H9 (cell line): ENCODE results near the gene LIX1. TPM values are rescaled to one million over a fixed set of nuclear protein-coding genes. Genes with fewer than 3 reads are reported as not detected.

Experiments used
- DNase-seq: peaks from one replicate; pipeline ENCODE4 v3.0.0-alpha.2; 2017
- H2AFZ ChIP-seq: one replicate; pipeline ENCODE4 v1.6.1; 2013; ENCODE audit warnings: mild to moderate bottlenecking, low read length, control low read depth, moderate library complexity
- H2AK5ac ChIP-seq: 2 replicates; pipeline ENCODE4 v1.6.1; 2013; ENCODE audit warnings: low read length, control low read depth, mixed read lengths; ENCODE audit not compliant: insufficient read length
- H2BK120ac ChIP-seq: one replicate; pipeline ENCODE4 v1.6.1; 2013; ENCODE audit warnings: low read depth, mild to moderate bottlenecking, low read length, control low read depth, inconsistent platforms; ENCODE audit not compliant: poor library complexity, severe bottlenecking
- H2BK12ac ChIP-seq: 2 replicates; pipeline ENCODE4 v1.6.1; 2013; ENCODE audit warnings: low read length, control low read depth, mixed read lengths, low read depth; ENCODE audit not compliant: insufficient read length
- H2BK15ac ChIP-seq: 2 replicates; pipeline ENCODE4 v1.6.1; 2013; ENCODE audit warnings: low read depth, low read length, control low read depth
- H2BK20ac ChIP-seq: one replicate; pipeline ENCODE4 v1.6.1; 2013; ENCODE audit warnings: low read depth, mild to moderate bottlenecking, low read length, control low read depth, inconsistent platforms; ENCODE audit not compliant: poor library complexity, severe bottlenecking
- H2BK5ac ChIP-seq: 2 replicates; pipeline ENCODE4 v1.6.1; 2013; ENCODE audit warnings: low read length, control low read depth, mixed read lengths; ENCODE audit not compliant: insufficient read length
- H3K14ac ChIP-seq: 2 replicates; pipeline ENCODE4 v1.6.1; 2013; ENCODE audit warnings: low read length, control low read depth; ENCODE audit not compliant: insufficient read depth
- H3K18ac ChIP-seq: 2 replicates; pipeline ENCODE4 v1.6.1; 2013; ENCODE audit warnings: low read depth, mild to moderate bottlenecking, mixed read lengths, low read length, control low read depth; ENCODE audit not compliant: insufficient read length
- H3K23ac ChIP-seq: 2 replicates; pipeline ENCODE4 v1.6.1; 2013; ENCODE audit warnings: low read length, control low read depth, mixed read lengths, low read depth; ENCODE audit not compliant: insufficient read length
- H3K23me2 ChIP-seq: 2 replicates; pipeline ENCODE4 v1.6.1; 2013; ENCODE audit warnings: low read depth, mild to moderate bottlenecking, mixed read lengths, low read length, control low read depth; ENCODE audit not compliant: insufficient read length, poor library complexity, severe bottlenecking
- H3K27ac ChIP-seq: 2 replicates; pipeline ENCODE4 v1.5.1; 2013; ENCODE audit warnings: low read length, control low read depth, mixed read lengths, low read depth; ENCODE audit not compliant: insufficient read length
- H3K27me3 ChIP-seq: 2 replicates; pipeline ENCODE4 v1.6.1; 2013; ENCODE audit warnings: low read length, control low read depth, inconsistent platforms; ENCODE audit not compliant: insufficient read depth
- H3K4ac ChIP-seq: 2 replicates; pipeline ENCODE4 v1.6.1; 2013; ENCODE audit warnings: low read depth, mild to moderate bottlenecking, control low read depth, inconsistent platforms, low read length, moderate library complexity
- H3K4me1 ChIP-seq: 2 replicates; pipeline ENCODE4 v1.6.1; 2013; ENCODE audit warnings: low read length, control low read depth, inconsistent platforms; ENCODE audit not compliant: insufficient read depth
- H3K4me2 ChIP-seq: 2 replicates; pipeline ENCODE4 v1.6.1; 2013; ENCODE audit warnings: low read length, control low read depth, mixed read lengths; ENCODE audit not compliant: insufficient read length, insufficient read depth
- H3K56ac ChIP-seq: 2 replicates; pipeline ENCODE4 v1.6.1; 2013; ENCODE audit warnings: low read depth, mild to moderate bottlenecking, mixed read lengths, low read length, control low read depth; ENCODE audit not compliant: insufficient read length
- H3K79me1 ChIP-seq: 2 replicates; pipeline ENCODE4 v1.6.1; 2013; ENCODE audit warnings: low read depth, mild to moderate bottlenecking, moderate library complexity, low read length, control low read depth, inconsistent platforms; ENCODE audit not compliant: insufficient read depth, poor library complexity, severe bottlenecking
- H3K79me2 ChIP-seq: 2 replicates; pipeline ENCODE4 v1.6.1; 2013; ENCODE audit warnings: low read length, control low read depth, inconsistent platforms; ENCODE audit not compliant: insufficient read depth
- H3K9ac ChIP-seq: 2 replicates; pipeline ENCODE4 v1.6.1; 2013; ENCODE audit warnings: low read length, control low read depth, mixed read lengths; ENCODE audit not compliant: insufficient read length; ENCODE audit errors: extremely low read depth
- H3K9me3 ChIP-seq: one replicate; pipeline ENCODE4 v1.6.1; 2013; ENCODE audit warnings: low read depth, low read length, inconsistent platforms; ENCODE audit not compliant: control insufficient read depth
- H3T11ph ChIP-seq: one replicate; pipeline ENCODE4 v1.6.1; 2013; ENCODE audit warnings: mild to moderate bottlenecking, low read length, control low read depth, inconsistent platforms
- H4K20me1 ChIP-seq: one replicate; pipeline ENCODE4 v1.6.1; 2013; ENCODE audit not compliant: control insufficient read depth, insufficient read length, insufficient read depth
- H4K5ac ChIP-seq: 2 replicates; pipeline ENCODE4 v1.6.1; 2013; ENCODE audit warnings: low read depth, mild to moderate bottlenecking, mixed read lengths, low read length, control low read depth; ENCODE audit not compliant: insufficient read length
- H4K8ac ChIP-seq: replicated peaks from 2 replicates; pipeline ENCODE4 v1.6.1; 2013; ENCODE audit warnings: low read length, control low read depth, mixed read lengths, low read depth; ENCODE audit not compliant: insufficient read length
- H4K91ac ChIP-seq: 2 replicates; pipeline ENCODE4 v1.6.1; 2013; ENCODE audit warnings: low read depth, mild to moderate bottlenecking, moderate library complexity, mixed read lengths, low read length, control low read depth; ENCODE audit not compliant: insufficient read length
- H3K27ac Mint-ChIP-seq, 3 experiments: 2 replicates in 2 of 3; 3 replicates in 1 of 3; pipeline ENCODE4 v1.8.0; 2020 to 2021; ENCODE audit warnings: mixed read lengths in 3 of 3, mild to moderate bottlenecking in 1 of 3, moderate library complexity in 1 of 3
- H3K27me3 Mint-ChIP-seq: 2 replicates; pipeline ENCODE4 v1.8.0; 2021; ENCODE audit warnings: low read depth, mild to moderate bottlenecking, moderate library complexity, mixed read lengths
- H3K36me3 Mint-ChIP-seq, 3 experiments: 2 replicates in 2 of 3; 3 replicates in 1 of 3; pipeline ENCODE4 v1.8.0; 2020 to 2021; ENCODE audit warnings: low read depth in 3 of 3, mixed read lengths in 3 of 3; ENCODE audit not compliant: insufficient read depth in 1 of 3
- H3K4me1 Mint-ChIP-seq, 2 experiments: 2 replicates each; pipeline ENCODE4 v1.8.0; 2020; ENCODE audit warnings: mixed read lengths in 2 of 2
- H3K4me3 Mint-ChIP-seq, 2 experiments: 2 replicates in 1 of 2; 3 replicates in 1 of 2; pipeline ENCODE4 v1.8.0; 2020 to 2021; ENCODE audit warnings: mild to moderate bottlenecking in 2 of 2, mixed read lengths in 2 of 2, moderate library complexity in 1 of 2
- H3K9me3 Mint-ChIP-seq, 2 experiments: 2 replicates in 1 of 2; 3 replicates in 1 of 2; pipeline ENCODE4 v1.8.0; 2020; ENCODE audit warnings: mild to moderate bottlenecking in 2 of 2, mixed read lengths in 2 of 2, moderate library complexity in 1 of 2
- CTCF ChIP-seq: fragments of 200-600 bp; sonication (generic); conservative IDR thresholded peaks from 3 replicates; pipeline ENCODE4 v1.8.0; 2021; ENCODE audit warnings: antibody characterized with exemption, mild to moderate bottlenecking
- WGBS: extraction: QIAGEN DNeasy Blood & Tissue Kit; methylation state at CpG from one replicate; pipeline ENCODE4 v1.1.7; 2013; ENCODE audit warnings: missing lambda C conversion rate, low lambda C conversion rate, mixed read lengths; ENCODE audit not compliant: insufficient read length; ENCODE audit errors: extremely low coverage; 5-methylcytosine and 5-hydroxymethylcytosine counted together
- total RNA-seq: library from RNA; stranded (reverse); gene quantifications from 2 replicates; pipeline ENCODE4 v1.2.1, GENCODE V29; 2021

The LIX1 gene
- total RNA-seq, 1 experiment from 2014 or later = 0.13 TPM

- Mint-ChIP-seq H3K4me1 (no peaks in the 10 kb centered on the region), H3K36me3 (peaks cover 15 to 56% (median 32%) of the 10 kb centered on the region in 3 experiments; a peak in 6 of 7 replicates), H3K9me3 (peaks cover 0 to under 1% of the 10 kb centered on the region in 2 experiments; a peak in 1 of 5 replicates), H3K27ac (no peak overlapping the region), H3K4me3 (no peak overlapping the region), H3K27me3 (no peaks in the 10 kb centered on the region)
- DNase-seq = no peak
- Histone ChIP-seq H3K23ac (no peak overlapping the region), H3K9me3 (no peaks in the 10 kb centered on the region), H3K18ac (no peak overlapping the region), H2AFZ (no peak overlapping the region), H3K14ac (no peak overlapping the region), H2BK20ac (no peak overlapping the region), H3K4me1 (no peaks in the 10 kb centered on the region), H2BK5ac (no peak overlapping the region), H3K4me2 (no peak overlapping the region), H2BK120ac (no peak overlapping the region), H3K79me1 (no peaks in the 10 kb centered on the region), H3K56ac (no peak overlapping the region), H4K20me1 (no peaks in the 10 kb centered on the region), H2AK5ac (no peak overlapping the region), H3K27me3 (no peaks in the 10 kb centered on the region), H3K23me2 (no peaks in the 10 kb centered on the region), H3K9ac (no peak overlapping the region), H4K91ac (no peak overlapping the region), H2BK15ac (no peak overlapping the region), H2BK12ac (no peak overlapping the region), H3K4ac (no peak overlapping the region), H3T11ph (no peak overlapping the region), H4K8ac (no peak overlapping the region), H3K27ac (no peak overlapping the region), H3K79me2 (no peaks in the 10 kb centered on the region), H4K5ac (no peak overlapping the region)
- WGBS = no CpG with 5 or more reads among the region's 5 CpGs
- no peak for TF ChIP-seq CTCF
Measured at GRCh38 chr5:97163790-97164285, 21.4 kb upstream of the LIX1 start.
